Fibroblast of lung (primary cell): ENCODE data around the gene DNALI1. TPM values are rescaled to one million over a fixed set of nuclear protein-coding genes. Genes with fewer than 3 reads are reported as not detected.

Source experiments
- DNase-seq, 2 donors: peaks; one replicate each; pipeline versions ENCODE4 v3.0.0 to v3.0.0-alpha.2; 2010; ENCODE audit warnings: low read depth in 2 of 2
- H2AFZ ChIP-seq: 2 replicates; pipeline ENCODE4 v1.5.1; 2012; ENCODE audit warnings: low read length, control low read depth, inconsistent platforms
- H3K27ac ChIP-seq: 2 replicates; pipeline ENCODE4 v1.5.1; 2011; ENCODE audit warnings: low read length, control low read depth; ENCODE audit not compliant: insufficient read depth
- H3K27me3 ChIP-seq: 2 replicates; pipeline ENCODE4 v1.5.1; 2011; ENCODE audit warnings: mild to moderate bottlenecking, low read length; ENCODE audit not compliant: control insufficient read depth, insufficient read depth
- H3K36me3 ChIP-seq: 2 replicates; pipeline ENCODE4 v1.5.1; 2011; ENCODE audit warnings: low read length; ENCODE audit not compliant: control insufficient read depth, insufficient read depth
- H3K4me1 ChIP-seq: 2 replicates; pipeline ENCODE4 v1.5.1; 2011; ENCODE audit warnings: low read length; ENCODE audit not compliant: control insufficient read depth, insufficient read depth; ENCODE audit errors: extremely low read depth
- H3K4me2 ChIP-seq: 2 replicates; pipeline ENCODE4 v1.5.1; 2011; ENCODE audit warnings: low read length, control low read depth; ENCODE audit not compliant: insufficient read depth; ENCODE audit errors: extremely low read depth
- H3K4me3 ChIP-seq, 4 experiments: fragments of 200-600 bp in 1 of 4; sonication (generic) in 1 of 4; replicated peaks in 1 of 4; 2 replicates each; pipeline ENCODE4 v1.5.1; 2011 to 2016; ENCODE audit warnings: low read length in 4 of 4, low read depth in 3 of 4, mild to moderate bottlenecking in 3 of 4, control low read depth in 2 of 4, inconsistent platforms in 1 of 4, mixed read lengths in 1 of 4; ENCODE audit not compliant: insufficient read depth in 1 of 4; ENCODE audit errors: control extremely low read depth in 1 of 4
- H3K79me2 ChIP-seq: 2 replicates; pipeline ENCODE4 v1.5.1; 2012; ENCODE audit warnings: mild to moderate bottlenecking, low read length, inconsistent platforms; ENCODE audit not compliant: control insufficient read depth, insufficient read depth
- H3K9ac ChIP-seq: 2 replicates; pipeline ENCODE4 v1.5.1; 2011; ENCODE audit warnings: mild to moderate bottlenecking, low read length, control low read depth; ENCODE audit not compliant: insufficient read depth
- H3K9me3 ChIP-seq: 2 replicates; pipeline ENCODE4 v1.5.1; 2012; ENCODE audit warnings: low read depth, low read length; ENCODE audit not compliant: control insufficient read depth, insufficient read depth
- H4K20me1 ChIP-seq: 2 replicates; pipeline ENCODE4 v1.5.1; 2011; ENCODE audit warnings: low read length; ENCODE audit not compliant: control insufficient read depth, insufficient read depth; ENCODE audit errors: extremely low read depth
- CTCF ChIP-seq, 2 donors: IDR thresholded peaks in 1 of 2; conservative IDR thresholded peaks in 1 of 2; 1 replicate in 1 of 2; 2 replicates in 1 of 2; pipeline ENCODE4 v1.5.1; 2011 to 2012; ENCODE audit warnings: low read length in 2 of 2, control low read depth in 1 of 2, inconsistent platforms in 1 of 2, low read depth in 1 of 2, mild to moderate bottlenecking in 1 of 2
- EZH2 ChIP-seq: IDR thresholded peaks from 2 replicates; pipeline ENCODE4 v1.5.1; 2012; ENCODE audit warnings: low read length, control low read depth, mild to moderate bottlenecking; ENCODE audit errors: missing control alignments
- polyA plus RNA-seq, 2 donors: library from polyadenylated mRNA; depleted of rRNA in 1 of 2; stranded (reverse) in 1 of 2; unstranded in 1 of 2; fragments of >200 nt; gene quantifications; 2 replicates each; pipeline ENCODE4 v1.2.1, GENCODE V29; 2011 to 2012; ENCODE audit warnings: missing spikeins in 1 of 2
- total RNA-seq: library from RNA; depleted of rRNA; stranded (reverse); fragments of >200 nt; gene quantifications from 2 replicates; pipeline ENCODE4 v1.2.1, GENCODE V29; 2014

DNALI1 gene
- total and polyA plus RNA-seq, 2 donors (not counting 1 experiment from before 2014, with no cell fraction given), result 5.0 to 8.3 TPM

GRCh38 chr1:37602750-37603694, 46.3 kb downstream of the DNALI1 start:
- Histone ChIP-seq H3K4me2 (no peak overlapping the region), H2AFZ (no peak overlapping the region), H3K79me2 (no peaks in the 10 kb centered on the region), H3K36me3 (no peaks in the 10 kb centered on the region), H4K20me1 (no peaks in the 10 kb centered on the region), H3K27ac (no peak overlapping the region), H3K9ac (no peak overlapping the region), H3K27me3 (peaks cover 4% of the 10 kb centered on the region), H3K4me1 (no peaks in the 10 kb centered on the region), H3K9me3 (no peaks in the 10 kb centered on the region), H3K4me3 (no peak overlapping the region)
- DNase-seq, result peak in 1 of 2 donors; percentile 29
- TF ChIP-seq CTCF (conservative IDR thresholded peaks at IDR 0.05 in 1 of 2, IDR thresholded peaks at IDR 0.05 in 1 of 2; ENCODE audit: low read depth in 1 of 2, low read length in 2 of 2) (peak; percentile 75 to 78), EZH2 (no peak)

- TF ChIP-seq EZH2 (no peak), CTCF (conservative IDR thresholded peaks at IDR 0.05 in 1 of 2, IDR thresholded peaks at IDR 0.05 in 1 of 2; ENCODE audit: low read depth in 1 of 2, low read length in 2 of 2) (no peak)
- H3K9me3 ChIP-seq, result no peaks in the 10 kb centered on the region
- H3K27me3 ChIP-seq, result peaks cover 13% of the 10 kb centered on the region
- no peak overlapping the region for H3K9ac ChIP-seq
- no peak overlapping the region for H3K4me2 ChIP-seq
- H3K36me3 ChIP-seq, result no peaks in the 10 kb centered on the region
- DNase-seq, result no peak
- H4K20me1 ChIP-seq, result no peaks in the 10 kb centered on the region
- H2AFZ ChIP-seq, result no peak overlapping the region
- no peak overlapping the region for H3K4me3 ChIP-seq
- H3K4me1 ChIP-seq, result no peaks in the 10 kb centered on the region
- no peaks in the 10 kb centered on the region for H3K79me2 ChIP-seq
- H3K27ac ChIP-seq, result no peak overlapping the region
These were observed 48.4 kb downstream of the DNALI1 start for GRCh38 chr1:37605061-37605650.

- no peaks in the 10 kb centered on the region for H3K4me1 ChIP-seq
- H2AFZ ChIP-seq, result peak overlapping the region; percentile 60
- H3K27me3 ChIP-seq, result peaks cover 13% of the 10 kb centered on the region
- TF ChIP-seq CTCF (conservative IDR thresholded peaks at IDR 0.05 in 1 of 2, IDR thresholded peaks at IDR 0.05 in 1 of 2; ENCODE audit: low read depth in 1 of 2, low read length in 2 of 2) (no peak), EZH2 (no peak)
- H3K36me3 ChIP-seq, result no peaks in the 10 kb centered on the region
- no peak overlapping the region for H3K27ac ChIP-seq
- peak in 1 of 2 donors; percentile 17 for DNase-seq
- no peaks in the 10 kb centered on the region for H3K79me2 ChIP-seq
- no peak overlapping the region for H3K9ac ChIP-seq
- H3K4me3 ChIP-seq, result peak overlapping the region in 1 of 4 experiments; percentile 14
- H4K20me1 ChIP-seq, result no peaks in the 10 kb centered on the region
- no peaks in the 10 kb centered on the region for H3K9me3 ChIP-seq
- peak overlapping the region; percentile 15 for H3K4me2 ChIP-seq
These were observed 49.2 kb downstream of the DNALI1 start for GRCh38 chr1:37605806-37606474.
